RCC 7860 (cell line): Measurements from ENCODE around the gene CYFIP2.

Experiments
- DNase-seq: peaks from one replicate; pipeline ENCODE4 v3.0.0-alpha.2; 2015; ENCODE audit warnings: low spot score
- FAIRE-seq: peaks from 2 replicates; lab custom pipeline; 2012; peaks lifted over from hg19 to GRCh38; lab: Jason Lieb, UNC

CYFIP2 gene

GRCh38 chr5:157352756-157353340 is 86.9 kb downstream of the CYFIP2 start:
- DNase-seq (no peak), FAIRE-seq (no peak)

DNA sequence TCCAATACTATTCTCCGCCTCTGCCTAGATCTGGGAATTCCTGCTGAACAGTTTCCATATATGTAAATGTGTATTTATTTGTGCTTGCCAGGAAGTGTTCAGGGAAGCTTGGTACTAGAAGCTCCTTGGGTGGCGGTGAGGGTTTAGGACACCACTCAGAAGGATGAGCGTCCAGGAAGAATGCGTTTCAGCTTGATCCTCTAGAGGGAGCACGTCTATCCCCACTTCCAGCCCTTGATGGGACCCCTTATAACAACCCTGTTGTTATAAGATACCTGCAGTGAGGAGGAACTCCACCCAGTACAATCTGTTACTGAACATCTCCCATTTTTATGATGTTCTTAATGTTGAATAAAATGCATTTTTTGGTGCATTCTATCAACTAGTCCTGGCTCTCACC is 88.9 kb downstream of the CYFIP2 start:
- FAIRE-seq, result no peak
- no peak for DNase-seq

GRCh38 chr5:157356576-157356975 is 90.7 kb downstream of the CYFIP2 start:
- FAIRE-seq, result no peak

DNA sequence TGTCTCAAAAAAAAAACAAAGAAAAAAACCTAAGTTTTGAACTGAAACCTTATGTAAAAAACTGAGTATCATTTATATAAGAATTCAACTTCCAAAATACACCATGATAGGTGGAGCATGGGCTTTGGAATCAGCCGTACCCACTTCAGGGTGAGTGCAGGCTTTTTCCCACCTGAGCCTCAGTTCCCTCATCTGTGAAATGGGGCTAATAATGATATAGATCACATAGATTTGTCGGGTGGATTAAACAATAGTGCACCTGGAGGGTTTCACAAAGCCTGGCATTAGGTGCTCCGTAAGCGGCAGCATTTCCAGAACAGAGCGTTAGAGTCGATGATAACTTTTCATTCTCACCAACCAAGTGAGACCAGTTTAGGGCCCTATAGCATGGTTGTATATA is 91.9 kb downstream of the CYFIP2 start:
- FAIRE-seq (no peak), DNase-seq (no peak)

More at GRCh38 chr5:157356576-157356975, 90.7 kb downstream of the CYFIP2 start:
- no peak for DNase-seq

DNA sequence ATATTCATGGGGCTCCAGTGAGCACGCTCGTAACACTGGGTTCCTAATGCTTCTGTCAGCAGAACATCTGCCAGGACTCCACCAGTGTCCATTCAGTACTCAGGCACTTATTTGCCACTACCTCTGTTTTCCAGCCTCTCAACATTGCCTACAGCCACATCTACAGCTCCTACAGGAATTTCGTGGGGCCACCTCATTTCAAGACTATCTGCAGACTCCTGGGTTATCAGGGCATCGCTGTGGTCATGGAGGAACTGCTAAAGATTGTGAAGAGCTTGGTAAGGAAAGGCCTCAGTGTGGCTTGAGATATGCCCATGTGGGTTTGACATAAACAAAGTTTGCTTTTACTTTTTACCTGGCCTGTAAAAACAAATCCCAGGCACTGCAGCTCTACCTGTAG is 92.9 kb downstream of the CYFIP2 start:
- DNase-seq (no peak), FAIRE-seq (no peak)

GRCh38 chr5:157359356-157360055 is 93.6 kb downstream of the CYFIP2 start:
- no peak for DNase-seq
- no peak for FAIRE-seq

DNA sequence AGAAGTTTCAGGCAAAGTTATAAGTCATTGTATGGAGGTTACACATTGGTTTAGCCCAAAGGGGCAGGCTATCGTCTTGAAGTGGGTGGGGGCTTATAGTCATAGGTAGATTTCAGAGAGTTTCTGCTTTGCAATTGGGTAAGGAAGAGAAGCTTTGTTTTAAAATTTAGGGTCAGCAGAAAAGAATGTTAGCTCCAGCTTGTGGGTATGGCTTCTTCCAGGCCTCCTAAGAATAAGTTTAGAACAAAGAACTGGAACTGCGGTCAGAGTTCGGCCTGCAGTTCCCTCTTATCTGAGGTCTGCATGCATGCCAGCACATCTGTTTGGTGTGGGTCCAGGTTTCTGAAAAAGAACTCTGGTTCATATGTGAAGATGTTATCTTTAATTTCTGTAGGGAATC is 96.1 kb downstream of the CYFIP2 start:
- no peak for DNase-seq
- no peak for FAIRE-seq

GRCh38 chr5:157362502-157362901 is 96.6 kb downstream of the CYFIP2 start:
- DNase-seq (no peak), FAIRE-seq (no peak)

DNA sequence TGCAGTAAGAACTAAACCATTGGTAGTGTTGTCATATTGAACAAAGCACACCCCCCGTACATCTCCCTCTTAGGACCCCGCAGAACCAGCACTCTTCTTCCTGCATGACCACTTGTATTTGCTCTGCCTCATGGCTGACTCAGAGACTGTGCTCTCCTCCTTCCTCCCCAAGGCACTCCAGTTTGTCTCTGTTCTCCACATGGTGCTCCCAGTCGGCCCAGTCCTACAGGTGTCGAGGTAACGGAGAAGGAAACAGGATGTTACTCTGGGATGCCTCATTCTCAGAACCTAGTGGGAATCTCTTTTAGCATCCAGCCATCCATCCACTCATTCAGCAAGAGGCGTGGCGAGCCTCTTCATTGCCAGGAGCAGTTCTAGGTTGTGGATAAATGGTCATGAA is 97.1 kb downstream of the CYFIP2 start:
- FAIRE-seq (no peak), DNase-seq (no peak)

DNA sequence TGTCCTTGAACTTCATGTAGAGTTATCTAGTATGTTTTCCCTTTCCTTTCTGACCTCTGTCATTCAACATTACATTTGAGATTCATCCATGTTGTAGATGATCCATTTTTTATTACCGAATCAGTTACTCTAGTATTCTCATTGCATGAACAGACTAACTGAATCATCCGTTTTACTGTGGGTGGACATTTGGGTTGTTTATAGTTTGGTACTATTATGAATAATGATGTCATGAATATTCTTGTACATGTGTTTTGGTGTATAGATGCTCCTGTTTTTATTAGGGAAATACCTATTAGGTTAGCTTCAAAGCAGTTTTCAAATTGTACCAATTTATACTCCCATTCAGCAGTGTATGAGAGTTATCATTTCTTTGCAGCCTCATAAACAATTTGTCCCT is 99.8 kb downstream of the CYFIP2 start:
- DNase-seq, result no peak
- no peak for FAIRE-seq

DNA sequence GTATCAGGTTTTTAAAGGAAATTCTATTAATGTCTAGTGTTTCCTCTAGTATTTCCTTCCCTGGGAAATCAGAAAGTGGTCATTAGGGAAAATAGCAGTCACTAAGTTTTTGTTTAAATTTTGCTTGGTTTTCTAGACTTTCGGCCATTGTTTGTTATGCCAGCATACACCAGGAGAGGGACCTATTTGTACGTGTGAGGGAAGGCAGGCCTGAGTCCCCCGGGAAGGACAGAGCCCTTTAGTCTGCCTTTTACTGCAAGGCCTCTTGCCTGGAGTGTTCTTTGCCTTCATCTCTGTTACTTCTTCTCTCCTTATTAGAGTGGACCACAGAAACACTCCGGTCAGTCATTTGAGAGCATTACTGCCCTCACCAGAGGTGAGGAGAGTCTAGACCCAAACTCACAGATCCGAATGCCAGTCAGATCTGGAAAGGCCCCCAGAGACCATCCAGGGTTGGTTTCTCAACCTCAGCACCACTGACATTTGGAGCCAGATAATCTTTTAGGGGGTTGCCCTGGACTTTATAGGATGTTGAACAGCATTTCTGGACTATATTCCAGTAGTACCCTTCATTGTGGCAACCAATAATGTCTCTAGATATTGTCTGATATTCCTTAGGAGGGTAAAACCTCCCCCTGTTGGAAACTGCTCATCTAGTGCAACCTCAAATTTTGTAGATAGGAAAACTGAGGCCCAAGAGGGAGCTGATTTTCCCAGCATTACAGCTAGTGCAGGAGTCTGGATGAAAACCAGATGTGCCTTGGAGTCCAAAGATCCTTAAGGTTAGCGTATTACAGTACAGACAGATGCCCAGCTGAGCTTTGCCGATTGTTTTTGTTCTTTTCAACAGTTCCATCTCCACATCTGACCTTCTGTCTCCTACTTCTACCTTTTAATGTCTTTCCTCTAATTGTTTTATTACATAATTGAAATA is 101.1 kb downstream of the CYFIP2 start:
- DNase-seq, result no peak
- FAIRE-seq, result no peak

DNA sequence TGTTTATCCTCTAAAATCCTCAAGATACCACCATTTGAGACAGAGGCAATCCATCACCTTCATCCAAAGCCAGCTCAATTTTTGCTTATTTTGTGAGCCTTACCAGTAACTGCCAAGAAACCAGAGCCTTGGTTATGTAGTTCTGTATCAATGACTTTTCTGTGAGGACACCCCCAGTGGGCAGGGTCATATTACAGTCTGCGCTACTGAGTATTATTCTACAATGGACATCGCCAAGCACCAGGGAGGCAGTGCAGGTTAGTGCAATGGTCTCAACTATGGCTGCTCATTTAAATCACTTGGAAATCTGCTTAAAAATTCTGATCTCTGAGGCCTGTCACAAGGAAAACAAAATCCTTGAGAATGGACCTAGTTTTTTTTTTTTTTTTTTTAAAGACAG is 103.6 kb downstream of the CYFIP2 start:
- FAIRE-seq, result no peak
- DNase-seq, result no peak

DNA sequence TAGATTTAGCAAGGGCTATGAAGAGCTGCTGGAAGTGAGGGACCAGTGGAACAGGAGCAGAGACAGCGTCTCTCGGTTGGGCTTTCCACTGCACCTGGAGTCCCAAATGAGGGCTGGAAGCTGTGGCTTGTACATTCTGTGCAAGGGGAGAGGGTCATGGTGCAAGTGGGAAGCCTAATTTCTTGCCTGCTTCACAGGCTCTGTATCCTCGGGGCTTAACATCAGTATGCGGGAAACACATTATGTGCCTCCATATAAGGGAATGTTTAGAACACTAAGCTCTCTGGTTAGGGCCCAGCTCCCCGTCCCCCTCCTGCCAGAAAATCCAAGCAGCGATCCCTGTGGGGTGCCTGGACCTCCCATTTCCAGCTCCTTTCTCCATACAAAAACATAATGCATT is 105.0 kb downstream of the CYFIP2 start:
- no peak for FAIRE-seq
- DNase-seq, result no peak

DNA sequence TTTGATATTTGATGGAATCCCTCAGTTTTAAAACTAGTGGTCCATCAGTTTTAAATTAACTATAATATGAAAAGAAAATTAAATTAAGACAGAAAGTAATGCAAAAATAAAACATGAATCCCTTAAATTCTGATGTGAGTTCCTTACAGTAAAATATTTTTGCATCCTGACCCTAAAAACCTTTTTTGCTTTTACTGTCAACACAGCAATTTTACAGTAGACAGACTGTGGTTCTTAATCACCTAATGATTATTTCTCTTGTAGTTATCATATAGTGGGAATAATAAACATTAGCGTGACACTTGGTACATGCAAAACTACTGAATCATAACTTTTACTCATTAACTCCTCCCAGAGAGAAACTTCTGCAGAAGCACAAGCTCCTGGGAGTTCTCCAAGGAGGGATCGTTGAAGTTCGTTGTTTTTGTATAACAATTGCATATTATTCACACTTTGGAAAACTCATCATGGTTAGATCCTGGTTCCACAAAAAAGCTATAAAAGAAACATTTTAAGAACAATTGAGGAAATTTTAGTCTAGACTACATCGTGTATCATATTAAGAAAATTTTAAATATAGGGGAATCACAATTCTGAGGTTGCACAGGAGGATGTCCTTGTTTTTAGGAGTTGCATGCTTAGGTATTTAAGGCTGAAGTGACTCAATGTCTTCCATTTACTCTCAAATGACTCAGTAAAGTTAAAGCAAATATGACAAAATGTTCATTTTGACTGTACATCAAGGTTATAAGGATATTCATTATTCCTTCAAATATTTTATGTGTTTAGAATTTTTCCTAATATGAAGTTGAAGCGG is 105.9 kb downstream of the CYFIP2 start:
- DNase-seq, result no peak
- FAIRE-seq, result peak; percentile 56

GRCh38 chr5:157372472-157372822 is 106.5 kb downstream of the CYFIP2 start:
- FAIRE-seq (no peak), DNase-seq (no peak)

GRCh38 chr5:157378509-157378908 is 112.6 kb downstream of the CYFIP2 start:
- no peak for FAIRE-seq
- no peak for DNase-seq

DNA sequence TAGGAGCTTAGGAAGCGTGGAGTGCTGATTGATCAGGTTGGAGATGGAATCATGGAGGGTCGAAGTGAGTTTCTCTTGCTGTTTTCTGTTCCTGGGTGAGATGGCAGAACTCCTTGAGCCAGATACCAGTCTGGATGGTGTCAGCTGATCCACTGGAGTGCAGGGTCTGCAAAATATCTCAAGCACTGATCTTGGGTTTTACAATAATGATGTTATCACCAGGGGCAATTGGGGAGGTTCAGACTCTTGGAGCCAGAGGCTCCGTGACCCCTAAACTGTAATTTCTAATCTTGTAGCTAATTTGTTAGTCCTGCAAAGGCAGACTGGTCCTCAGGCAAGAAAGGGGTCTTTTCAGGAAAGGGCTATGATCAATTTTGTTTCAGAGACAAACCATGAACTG is 114.1 kb downstream of the CYFIP2 start:
- DNase-seq, result no peak
- FAIRE-seq, result no peak

DNA sequence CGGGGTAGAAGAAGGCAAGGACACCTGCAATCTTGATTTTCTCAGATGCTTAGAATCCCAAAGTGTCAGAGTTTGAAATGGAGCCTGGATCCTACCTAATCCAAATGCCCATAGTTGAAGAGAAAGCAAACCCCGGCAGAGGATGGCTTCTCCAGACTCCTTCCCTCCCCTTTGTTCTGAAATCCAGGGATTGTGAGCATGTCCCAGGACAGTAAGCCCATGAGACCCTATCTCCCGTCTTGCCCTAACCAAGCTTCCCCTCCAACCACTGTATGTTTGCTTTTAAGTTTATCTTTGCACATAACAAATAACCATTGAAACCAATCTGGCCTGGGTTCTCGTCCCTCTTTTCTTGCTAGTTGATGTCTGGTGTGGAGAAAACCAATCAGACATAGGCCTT is 115.8 kb downstream of the CYFIP2 start:
- DNase-seq (no peak), FAIRE-seq (no peak)

GRCh38 chr5:157382996-157383800 is 117.3 kb downstream of the CYFIP2 start:
- FAIRE-seq, result no peak
- no peak for DNase-seq
